Measurements from ENCODE around the gene CTIF. TPM values are rescaled to one million over a fixed set of nuclear protein-coding genes. Genes with fewer than 3 reads are reported as not detected.

The CTIF gene
- polyA plus RNA-seq, 1 of the 3 experiments (the other 2 are of a cell fraction), result 47.2 TPM

DNA sequence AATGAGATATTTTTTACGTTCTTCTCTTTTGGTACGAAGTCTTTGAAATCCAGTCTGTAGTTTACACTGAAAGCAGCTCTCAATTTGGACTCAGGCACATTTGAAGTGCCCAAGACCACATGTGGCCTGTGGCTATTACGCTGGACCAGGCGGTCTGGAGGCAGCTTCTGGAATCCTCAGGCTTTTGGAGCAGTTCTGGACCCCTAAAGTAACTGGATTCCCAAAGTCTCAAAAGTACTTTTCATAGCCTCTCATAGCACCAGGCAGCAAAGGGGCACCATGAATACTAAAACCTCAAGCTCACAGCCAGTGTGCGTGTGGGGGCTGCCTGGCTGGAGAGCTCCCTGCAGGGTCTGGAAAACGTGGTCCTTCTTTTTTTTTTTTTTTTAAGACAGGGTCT lies 293.0 kb downstream of the CTIF start:
- Histone ChIP-seq H3K9me2 (no peaks in the 10 kb centered on the region), H3K9me3 (no peaks in the 10 kb centered on the region), H4K20me1 (ENCODE audit: insufficient read depth) (no peaks in the 10 kb centered on the region), H2AFZ (ENCODE audit: low read depth) (no peak overlapping the region), H3K79me2 (ENCODE audit: insufficient read depth) (peaks cover 94% of the 10 kb centered on the region), H3K36me3 (replicated peaks in 1 of 2; ENCODE audit: control insufficient read depth in 1 of 2, insufficient read depth in 2 of 2, low read length in 1 of 2) (peaks cover 4 to 10% of the 10 kb centered on the region in 2 experiments), H3K27me3 (ENCODE audit: insufficient read depth) (no peaks in the 10 kb centered on the region), H3K9ac (no peak overlapping the region), H3K4me1 (ENCODE audit: control insufficient read depth in 1 of 2, insufficient read depth in 2 of 2, low read depth in 1 of 2, low read length in 1 of 2) (peaks cover 54 to 55% of the 10 kb centered on the region in 2 experiments), H3K27ac (ENCODE audit: low read depth in 2 of 2, low read length in 1 of 2) (peak overlapping the region; percentile 4 to 94; a peak in 3 of 4 replicates), H3F3A (replicated peaks; ENCODE audit: insufficient read depth) (peaks cover 34% of the 10 kb centered on the region), H3K4me3 (ENCODE audit: low read depth in 2 of 2, low read length in 1 of 2) (no peak overlapping the region; a peak in 1 of 4 replicates), H3K4me2 (peak overlapping the region; percentile 68; the same call in 1 of the 2 replicates)
- DNase-seq, result no peak
- POLR2A ChIA-PET, result no interaction called here
- TF ChIP-seq NRF1 (IDR thresholded peaks at IDR 0.05; ENCODE audit: low read depth, low read length) (no peak), NFIC (IDR thresholded peaks at IDR 0.05; ENCODE audit: borderline replicate concordance) (no peak), RFX5 (IDR thresholded peaks at IDR 0.05; ENCODE audit: low read length) (no peak), RXRA (IDR thresholded peaks at IDR 0.05; ENCODE audit: borderline replicate concordance, low read depth) (no peak), ELF1 (IDR thresholded peaks at IDR 0.05) (no peak), POLR2AphosphoS5 (IDR thresholded peaks at IDR 0.05; ENCODE audit: low read depth, low read length) (no peak), CHD2 (IDR thresholded peaks at IDR 0.05; ENCODE audit: low read length, partially characterized antibody) (no peak), FOSL2 (IDR thresholded peaks at IDR 0.05; ENCODE audit: borderline replicate concordance, low read depth) (no peak), TEAD4 (IDR thresholded peaks at IDR 0.05; ENCODE audit: borderline replicate concordance, insufficient read depth) (no peak), TCF12 (IDR thresholded peaks at IDR 0.05) (no peak), TAF1 (IDR thresholded peaks at IDR 0.05; ENCODE audit: borderline replicate concordance, low read depth, low read length) (no peak), FOXM1 (IDR thresholded peaks at IDR 0.05; ENCODE audit: low read depth) (no peak)
- TF ChIP-seq, protein P1, sequence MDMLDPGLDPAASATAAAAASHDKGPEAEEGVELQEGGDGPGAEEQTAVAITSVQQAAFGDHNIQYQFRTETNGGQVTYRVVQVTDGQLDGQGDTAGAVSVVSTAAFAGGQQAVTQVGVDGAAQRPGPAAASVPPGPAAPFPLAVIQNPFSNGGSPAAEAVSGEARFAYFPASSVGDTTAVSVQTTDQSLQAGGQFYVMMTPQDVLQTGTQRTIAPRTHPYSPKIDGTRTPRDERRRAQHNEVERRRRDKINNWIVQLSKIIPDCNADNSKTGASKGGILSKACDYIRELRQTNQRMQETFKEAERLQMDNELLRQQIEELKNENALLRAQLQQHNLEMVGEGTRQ (IDR thresholded peaks at IDR 0.05; ENCODE audit: borderline replicate concordance, low read depth, low read length), result no peak
- TF ChIP-seq, protein P2, sequence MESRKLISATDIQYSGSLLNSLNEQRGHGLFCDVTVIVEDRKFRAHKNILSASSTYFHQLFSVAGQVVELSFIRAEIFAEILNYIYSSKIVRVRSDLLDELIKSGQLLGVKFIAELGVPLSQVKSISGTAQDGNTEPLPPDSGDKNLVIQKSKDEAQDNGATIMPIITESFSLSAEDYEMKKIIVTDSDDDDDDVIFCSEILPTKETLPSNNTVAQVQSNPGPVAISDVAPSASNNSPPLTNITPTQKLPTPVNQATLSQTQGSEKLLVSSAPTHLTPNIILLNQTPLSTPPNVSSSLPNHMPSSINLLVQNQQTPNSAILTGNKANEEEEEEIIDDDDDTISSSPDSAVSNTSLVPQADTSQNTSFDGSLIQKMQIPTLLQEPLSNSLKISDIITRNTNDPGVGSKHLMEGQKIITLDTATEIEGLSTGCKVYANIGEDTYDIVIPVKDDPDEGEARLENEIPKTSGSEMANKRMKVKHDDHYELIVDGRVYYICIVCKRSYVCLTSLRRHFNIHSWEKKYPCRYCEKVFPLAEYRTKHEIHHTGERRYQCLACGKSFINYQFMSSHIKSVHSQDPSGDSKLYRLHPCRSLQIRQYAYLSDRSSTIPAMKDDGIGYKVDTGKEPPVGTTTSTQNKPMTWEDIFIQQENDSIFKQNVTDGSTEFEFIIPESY (IDR thresholded peaks at IDR 0.05; ENCODE audit: borderline replicate concordance, low read depth), result no peak
- TF ChIP-seq, protein P3, sequence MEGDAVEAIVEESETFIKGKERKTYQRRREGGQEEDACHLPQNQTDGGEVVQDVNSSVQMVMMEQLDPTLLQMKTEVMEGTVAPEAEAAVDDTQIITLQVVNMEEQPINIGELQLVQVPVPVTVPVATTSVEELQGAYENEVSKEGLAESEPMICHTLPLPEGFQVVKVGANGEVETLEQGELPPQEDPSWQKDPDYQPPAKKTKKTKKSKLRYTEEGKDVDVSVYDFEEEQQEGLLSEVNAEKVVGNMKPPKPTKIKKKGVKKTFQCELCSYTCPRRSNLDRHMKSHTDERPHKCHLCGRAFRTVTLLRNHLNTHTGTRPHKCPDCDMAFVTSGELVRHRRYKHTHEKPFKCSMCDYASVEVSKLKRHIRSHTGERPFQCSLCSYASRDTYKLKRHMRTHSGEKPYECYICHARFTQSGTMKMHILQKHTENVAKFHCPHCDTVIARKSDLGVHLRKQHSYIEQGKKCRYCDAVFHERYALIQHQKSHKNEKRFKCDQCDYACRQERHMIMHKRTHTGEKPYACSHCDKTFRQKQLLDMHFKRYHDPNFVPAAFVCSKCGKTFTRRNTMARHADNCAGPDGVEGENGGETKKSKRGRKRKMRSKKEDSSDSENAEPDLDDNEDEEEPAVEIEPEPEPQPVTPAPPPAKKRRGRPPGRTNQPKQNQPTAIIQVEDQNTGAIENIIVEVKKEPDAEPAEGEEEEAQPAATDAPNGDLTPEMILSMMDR (IDR thresholded peaks at IDR 0.05), result no peak
- TF ChIP-seq, protein P4, sequence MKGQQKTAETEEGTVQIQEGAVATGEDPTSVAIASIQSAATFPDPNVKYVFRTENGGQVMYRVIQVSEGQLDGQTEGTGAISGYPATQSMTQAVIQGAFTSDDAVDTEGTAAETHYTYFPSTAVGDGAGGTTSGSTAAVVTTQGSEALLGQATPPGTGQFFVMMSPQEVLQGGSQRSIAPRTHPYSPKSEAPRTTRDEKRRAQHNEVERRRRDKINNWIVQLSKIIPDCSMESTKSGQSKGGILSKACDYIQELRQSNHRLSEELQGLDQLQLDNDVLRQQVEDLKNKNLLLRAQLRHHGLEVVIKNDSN (IDR thresholded peaks at IDR 0.05; ENCODE audit: borderline replicate concordance, low read depth), result no peak
- TF ChIP-seq, protein P5, sequence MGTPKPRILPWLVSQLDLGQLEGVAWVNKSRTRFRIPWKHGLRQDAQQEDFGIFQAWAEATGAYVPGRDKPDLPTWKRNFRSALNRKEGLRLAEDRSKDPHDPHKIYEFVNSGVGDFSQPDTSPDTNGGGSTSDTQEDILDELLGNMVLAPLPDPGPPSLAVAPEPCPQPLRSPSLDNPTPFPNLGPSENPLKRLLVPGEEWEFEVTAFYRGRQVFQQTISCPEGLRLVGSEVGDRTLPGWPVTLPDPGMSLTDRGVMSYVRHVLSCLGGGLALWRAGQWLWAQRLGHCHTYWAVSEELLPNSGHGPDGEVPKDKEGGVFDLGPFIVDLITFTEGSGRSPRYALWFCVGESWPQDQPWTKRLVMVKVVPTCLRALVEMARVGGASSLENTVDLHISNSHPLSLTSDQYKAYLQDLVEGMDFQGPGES (IDR thresholded peaks at IDR 0.05; ENCODE audit: low read depth, low read length), result no peak
- CTCF ChIA-PET, result interaction anchor here (0.6 to 1.1 kb wide), 2 partner anchors 31 to 55 kb away, joined by 3 to 4 read pairs; no protein-coding TSS in a partner anchor
- 91% methylated on average over 6 of the region's 6 CpGs for WGBS (ENCODE audit: low lambda C conversion rate)

Measured in SK-N-SH (cell line).